Tibial nerve (tissue), 3 donors: ENCODE data around the gene FADS1.

Experiments
- POLR2A ChIP-seq, 2 donors: fragments of 450-650 bp; IDR thresholded peaks; one replicate each; pipeline ENCODE4 v1.6.1; 2017; ENCODE audit warnings: antibody characterized with exemption in 2 of 2, mild to moderate bottlenecking in 2 of 2, moderate library complexity in 2 of 2
- TF ChIP-seq, protein P1 (sequence below), 5 experiments: fragments of 200-600 bp in 3 of 5; fragments of 450-650 bp in 2 of 5; sonication (generic) in 3 of 5; IDR thresholded peaks; one replicate each; pipeline ENCODE4 v1.5.1; 2016 to 2019; ENCODE audit warnings: antibody characterized with exemption in 5 of 5, mild to moderate bottlenecking in 3 of 5, moderate library complexity in 2 of 5

DNA sequence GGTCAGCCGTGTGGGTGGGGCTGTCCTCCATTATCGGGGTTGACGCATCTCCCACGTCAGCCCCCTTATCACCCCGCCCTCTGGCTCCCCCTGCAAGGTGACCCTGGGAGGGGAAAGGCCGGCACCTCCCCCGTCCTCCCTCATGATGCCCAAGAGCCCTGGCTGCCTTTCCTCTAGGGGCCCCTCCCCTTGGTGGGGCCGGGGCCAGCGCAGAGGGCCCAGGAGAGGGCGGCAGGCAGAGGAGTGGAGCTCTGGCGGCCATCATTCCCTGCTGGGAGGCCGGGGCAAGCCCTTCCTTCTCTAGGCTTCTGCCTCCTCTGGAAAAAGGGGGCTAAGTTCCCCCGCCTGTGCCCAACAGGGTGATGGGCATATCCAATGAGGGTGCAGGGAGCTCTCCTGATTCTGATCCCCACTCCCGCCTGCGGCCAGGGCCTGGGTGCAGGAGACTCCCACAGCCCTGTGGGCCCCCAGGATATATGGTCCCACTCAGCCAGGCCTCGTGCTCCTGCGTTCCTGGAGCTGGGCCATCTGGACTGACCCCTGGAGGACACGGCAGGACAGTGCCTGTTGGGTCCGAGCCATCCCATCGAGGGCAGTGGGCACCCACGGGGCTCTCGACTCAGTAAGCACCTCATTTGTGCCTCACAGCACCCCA, 52.1 kb downstream of the FADS1 start:
- TF ChIP-seq, protein P1, sequence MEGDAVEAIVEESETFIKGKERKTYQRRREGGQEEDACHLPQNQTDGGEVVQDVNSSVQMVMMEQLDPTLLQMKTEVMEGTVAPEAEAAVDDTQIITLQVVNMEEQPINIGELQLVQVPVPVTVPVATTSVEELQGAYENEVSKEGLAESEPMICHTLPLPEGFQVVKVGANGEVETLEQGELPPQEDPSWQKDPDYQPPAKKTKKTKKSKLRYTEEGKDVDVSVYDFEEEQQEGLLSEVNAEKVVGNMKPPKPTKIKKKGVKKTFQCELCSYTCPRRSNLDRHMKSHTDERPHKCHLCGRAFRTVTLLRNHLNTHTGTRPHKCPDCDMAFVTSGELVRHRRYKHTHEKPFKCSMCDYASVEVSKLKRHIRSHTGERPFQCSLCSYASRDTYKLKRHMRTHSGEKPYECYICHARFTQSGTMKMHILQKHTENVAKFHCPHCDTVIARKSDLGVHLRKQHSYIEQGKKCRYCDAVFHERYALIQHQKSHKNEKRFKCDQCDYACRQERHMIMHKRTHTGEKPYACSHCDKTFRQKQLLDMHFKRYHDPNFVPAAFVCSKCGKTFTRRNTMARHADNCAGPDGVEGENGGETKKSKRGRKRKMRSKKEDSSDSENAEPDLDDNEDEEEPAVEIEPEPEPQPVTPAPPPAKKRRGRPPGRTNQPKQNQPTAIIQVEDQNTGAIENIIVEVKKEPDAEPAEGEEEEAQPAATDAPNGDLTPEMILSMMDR (IDR thresholded peaks at IDR 0.05), result no peak
- no peak for TF ChIP-seq POLR2A (IDR thresholded peaks at IDR 0.05)
